ENCODE measurements around the gene PHAX.
A peak's percentile ranks its signal among the peaks of the same experiment; 100 is the strongest.

PHAX gene

GRCh38 chr5:126619781-126620180 lies 19.0 kb downstream of the PHAX start:
- ATAC-seq = no peak
- TF ChIP-seq CSRNP3 (CRISPR knock-in tag; IDR thresholded peaks at IDR 0.05) (no peak), SNAI2 (CRISPR knock-in tag; IDR thresholded peaks at IDR 0.05) (no peak), RARB (CRISPR knock-in tag; IDR thresholded peaks at IDR 0.05) (no peak), ZC3H10 (CRISPR knock-in tag; IDR thresholded peaks at IDR 0.05) (no peak), BACH2 (CRISPR knock-in tag; IDR thresholded peaks at IDR 0.05; ENCODE audit: borderline replicate concordance) (no peak), TOX (CRISPR knock-in tag; IDR thresholded peaks at IDR 0.05; ENCODE audit: borderline replicate concordance) (no peak), TCF4 (CRISPR knock-in tag; IDR thresholded peaks at IDR 0.05; ENCODE audit: borderline replicate concordance) (no peak), ISL1 (CRISPR knock-in tag; IDR thresholded peaks at IDR 0.05) (no peak), GLIS3 (CRISPR knock-in tag; IDR thresholded peaks at IDR 0.05) (no peak), CREB5 (CRISPR knock-in tag; IDR thresholded peaks at IDR 0.05; ENCODE audit: low read depth) (no peak), ZNF70 (CRISPR knock-in tag; IDR thresholded peaks at IDR 0.05) (no peak), POU6F1 (CRISPR knock-in tag; IDR thresholded peaks at IDR 0.05; ENCODE audit: borderline replicate concordance, low read depth) (no peak)

DNA sequence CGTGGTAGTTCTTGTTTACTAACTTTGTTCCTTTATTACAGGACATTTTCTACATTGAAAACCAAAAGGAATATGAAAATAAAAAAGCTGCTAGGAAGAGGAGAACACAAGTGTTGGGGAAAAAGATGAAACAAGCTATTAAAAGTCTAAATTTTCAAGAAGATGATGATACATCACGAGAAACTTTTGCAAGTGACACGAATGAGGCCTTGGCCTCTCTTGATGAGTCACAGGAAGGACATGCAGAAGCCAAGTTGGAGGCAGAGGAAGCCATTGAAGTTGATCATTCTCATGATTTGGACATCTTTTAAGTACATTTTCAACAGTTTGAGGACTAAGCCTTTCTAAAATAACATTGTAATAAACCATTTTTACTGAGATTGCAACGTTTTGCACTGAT lies 23.8 kb downstream of the PHAX start:
- peak; percentile 80 for ATAC-seq
- no peak for TF ChIP-seq ZFP3 (CRISPR knock-in tag; IDR thresholded peaks at IDR 0.05)
- TF ChIP-seq PATZ1 (CRISPR knock-in tag; IDR thresholded peaks at IDR 0.05; ENCODE audit: borderline replicate concordance) = no peak
- TF ChIP-seq RARB (CRISPR knock-in tag; IDR thresholded peaks at IDR 0.05) = no peak
- TF ChIP-seq BACH2 (CRISPR knock-in tag; IDR thresholded peaks at IDR 0.05; ENCODE audit: borderline replicate concordance) = no peak
- no peak for TF ChIP-seq ZNF565 (CRISPR knock-in tag; conservative IDR thresholded peaks at IDR 0.05; ENCODE audit: low read depth)
- no peak for TF ChIP-seq SNAI2 (CRISPR knock-in tag; IDR thresholded peaks at IDR 0.05)
- no peak for TF ChIP-seq CSDC2 (CRISPR knock-in tag; IDR thresholded peaks at IDR 0.05)
- TF ChIP-seq POU6F1 (CRISPR knock-in tag; IDR thresholded peaks at IDR 0.05; ENCODE audit: borderline replicate concordance, low read depth) = no peak
- TF ChIP-seq PPARA (CRISPR knock-in tag; IDR thresholded peaks at IDR 0.05; ENCODE audit: borderline replicate concordance) = no peak
- no peak for TF ChIP-seq OSR1 (CRISPR knock-in tag; IDR thresholded peaks at IDR 0.05)
- no peak for TF ChIP-seq ZNF8 (CRISPR knock-in tag; IDR thresholded peaks at IDR 0.05)
- TF ChIP-seq TCF4 (CRISPR knock-in tag; IDR thresholded peaks at IDR 0.05; ENCODE audit: borderline replicate concordance) = no peak
- no peak for TF ChIP-seq ZC3H10 (CRISPR knock-in tag; IDR thresholded peaks at IDR 0.05)
- no peak for TF ChIP-seq TSHZ2 (CRISPR knock-in tag; IDR thresholded peaks at IDR 0.05)
- no peak for TF ChIP-seq GLIS3 (CRISPR knock-in tag; IDR thresholded peaks at IDR 0.05)
- TF ChIP-seq ZNF70 (CRISPR knock-in tag; IDR thresholded peaks at IDR 0.05) = no peak
- TF ChIP-seq ESRRG (CRISPR knock-in tag; IDR thresholded peaks at IDR 0.05) = no peak
